Measurements from ENCODE around the gene MYO9A. TPM values are rescaled to one million over a fixed set of nuclear protein-coding genes. Genes with fewer than 3 reads are reported as not detected.

The MYO9A gene
- total RNA-seq, 1 donor from 2014 or later: 50.6 TPM

GRCh38 chr15:72147418-72147817, 29.5 kb upstream of the MYO9A start:
- Mint-ChIP-seq H3K27me3 (no peaks in the 10 kb centered on the region), H3K9me3 (no peaks in the 10 kb centered on the region), H3K4me3 (no peak overlapping the region), H3K27ac (no peak overlapping the region), H3K36me3 (ENCODE audit: low read depth) (no peaks in the 10 kb centered on the region), H3K4me1 (no peaks in the 10 kb centered on the region)
- POLR2A ChIA-PET: no interaction called here
- intact Hi-C loops (cut with micrococcal nuclease): no loop called here
- no peak for ATAC-seq (ENCODE audit: low read depth)
- no peak for TF ChIP-seq CTCF (IDR thresholded peaks at IDR 0.05)
- CTCF ChIA-PET: interaction anchor here (3.0 kb wide), 1 partner anchor 9 kb away, joined by 9 read pairs; no protein-coding TSS in a partner anchor
- no peak for DNase-seq

GRCh38 chr15:72146934-72147333, 29.0 kb upstream of the MYO9A start:
- no peak for TF ChIP-seq CTCF (IDR thresholded peaks at IDR 0.05)
- no peaks in the 10 kb centered on the region for H3K27me3 Mint-ChIP-seq
- ChIA-PET CTCF (interaction anchor here (3.0 kb wide), 1 partner anchor 9 kb away, joined by 9 read pairs; no protein-coding TSS in a partner anchor), POLR2A (no interaction called here)
- DNase-seq (no peak), ATAC-seq (ENCODE audit: low read depth) (no peak)
- H3K4me1 Mint-ChIP-seq: no peaks in the 10 kb centered on the region
- no peak overlapping the region for H3K4me3 Mint-ChIP-seq
- H3K36me3 Mint-ChIP-seq (ENCODE audit: low read depth): no peaks in the 10 kb centered on the region
- H3K27ac Mint-ChIP-seq: no peak overlapping the region
- no peaks in the 10 kb centered on the region for H3K9me3 Mint-ChIP-seq
- intact Hi-C loops (cut with micrococcal nuclease): no loop called here

- ChIA-PET POLR2A (no interaction called here), CTCF (interaction anchor here (3.0 kb wide), 1 partner anchor 10 kb away, joined by 9 read pairs; no protein-coding TSS in a partner anchor)
- H3K4me1 Mint-ChIP-seq: peaks cover 6% of the 10 kb centered on the region
- H3K9me3 Mint-ChIP-seq: no peaks in the 10 kb centered on the region
- ATAC-seq (ENCODE audit: low read depth) (no peak), DNase-seq (no peak)
- TF ChIP-seq CTCF (IDR thresholded peaks at IDR 0.05): no peak
- no peak overlapping the region for H3K4me3 Mint-ChIP-seq
- no peak overlapping the region for H3K27ac Mint-ChIP-seq
- H3K36me3 Mint-ChIP-seq (ENCODE audit: low read depth): no peaks in the 10 kb centered on the region
- intact Hi-C loops (cut with micrococcal nuclease): no loop called here
- H3K27me3 Mint-ChIP-seq: no peaks in the 10 kb centered on the region
These were observed 28.3 kb upstream of the MYO9A start for GRCh38 chr15:72146221-72146620.

- H3K9me3 Mint-ChIP-seq: no peaks in the 10 kb centered on the region
- H3K36me3 Mint-ChIP-seq (ENCODE audit: low read depth): no peaks in the 10 kb centered on the region
- H3K27ac Mint-ChIP-seq: peak overlapping the region; percentile 87
- TF ChIP-seq CTCF (IDR thresholded peaks at IDR 0.05): no peak
- ChIA-PET CTCF (interaction anchor here (0.8 kb wide), 1 partner anchor 15 kb away, joined by 4 read pairs; no protein-coding TSS in a partner anchor), POLR2A (interaction anchor here (1.4 kb wide), 1 partner anchor 24 kb away, joined by 12 read pairs; the partner anchor contains the start of genes MYO9A and SENP8)
- peaks cover 15% of the 10 kb centered on the region for H3K4me1 Mint-ChIP-seq
- DNase-seq (no peak), ATAC-seq (ENCODE audit: low read depth) (peak; percentile 94)
- H3K4me3 Mint-ChIP-seq: peak overlapping the region; percentile 44
- intact Hi-C loops (cut with micrococcal nuclease): no loop called here
- no peaks in the 10 kb centered on the region for H3K27me3 Mint-ChIP-seq
These were observed 23.5 kb upstream of the MYO9A start for GRCh38 chr15:72141171-72142084.

- intact Hi-C loops (cut with micrococcal nuclease): no loop called here
- Mint-ChIP-seq H3K4me1 (peaks cover 15% of the 10 kb centered on the region), H3K27ac (no peak overlapping the region), H3K4me3 (no peak overlapping the region), H3K9me3 (no peaks in the 10 kb centered on the region), H3K36me3 (ENCODE audit: low read depth) (no peaks in the 10 kb centered on the region), H3K27me3 (no peaks in the 10 kb centered on the region)
- ChIA-PET POLR2A (no interaction called here), CTCF (interaction anchor here (1.4 kb wide), 1 partner anchor 16 kb away, joined by 3 read pairs; no protein-coding TSS in a partner anchor)
- TF ChIP-seq CTCF (IDR thresholded peaks at IDR 0.05): no peak
- no peak for ATAC-seq (ENCODE audit: low read depth)
- DNase-seq: no peak
These were observed 22.1 kb upstream of the MYO9A start for GRCh38 chr15:72140088-72140487.
